Gastroesophageal sphincter (tissue), 3 donors: ENCODE data around the gene ASIC2.

Experiments
- EP300 ChIP-seq: sonication (generic); formaldehyde crosslinking; IDR thresholded peaks from one replicate; pipeline ENCODE4 v1.6.1; 2017; ENCODE audit warnings: antibody characterized with exemption, mild to moderate bottlenecking
- POLR2AphosphoS5 ChIP-seq: sonication (generic); formaldehyde crosslinking; IDR thresholded peaks from one replicate; pipeline ENCODE4 v1.6.1; 2017; ENCODE audit warnings: antibody characterized with exemption
- TF ChIP-seq, protein P1 (sequence below), 4 experiments: fragments of 200-600 bp in 2 of 4; fragments of 450-650 bp in 2 of 4; sonication (generic) in 1 of 4; IDR thresholded peaks; one replicate each; pipeline ENCODE4 v1.5.1; 2017 to 2019; ENCODE audit warnings: antibody characterized with exemption in 4 of 4, mild to moderate bottlenecking in 2 of 4, moderate library complexity in 2 of 4

GRCh38 chr17:32976131-32976530, 317.0 kb downstream of the ASIC2 start:
- TF ChIP-seq, protein P1, sequence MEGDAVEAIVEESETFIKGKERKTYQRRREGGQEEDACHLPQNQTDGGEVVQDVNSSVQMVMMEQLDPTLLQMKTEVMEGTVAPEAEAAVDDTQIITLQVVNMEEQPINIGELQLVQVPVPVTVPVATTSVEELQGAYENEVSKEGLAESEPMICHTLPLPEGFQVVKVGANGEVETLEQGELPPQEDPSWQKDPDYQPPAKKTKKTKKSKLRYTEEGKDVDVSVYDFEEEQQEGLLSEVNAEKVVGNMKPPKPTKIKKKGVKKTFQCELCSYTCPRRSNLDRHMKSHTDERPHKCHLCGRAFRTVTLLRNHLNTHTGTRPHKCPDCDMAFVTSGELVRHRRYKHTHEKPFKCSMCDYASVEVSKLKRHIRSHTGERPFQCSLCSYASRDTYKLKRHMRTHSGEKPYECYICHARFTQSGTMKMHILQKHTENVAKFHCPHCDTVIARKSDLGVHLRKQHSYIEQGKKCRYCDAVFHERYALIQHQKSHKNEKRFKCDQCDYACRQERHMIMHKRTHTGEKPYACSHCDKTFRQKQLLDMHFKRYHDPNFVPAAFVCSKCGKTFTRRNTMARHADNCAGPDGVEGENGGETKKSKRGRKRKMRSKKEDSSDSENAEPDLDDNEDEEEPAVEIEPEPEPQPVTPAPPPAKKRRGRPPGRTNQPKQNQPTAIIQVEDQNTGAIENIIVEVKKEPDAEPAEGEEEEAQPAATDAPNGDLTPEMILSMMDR (IDR thresholded peaks at IDR 0.05): no peak
- TF ChIP-seq POLR2AphosphoS5 (no peak), EP300 (no peak)
